ENCODE data around the gene C4A.
A peak's percentile ranks its signal among the peaks of the same experiment; 100 is the strongest.
"Not testable (repeated sequence)": the region's sequence is repeated elsewhere in the genome, so short reads cannot be mapped to it uniquely, and the experiment has no call there.

The C4A gene

DNA sequence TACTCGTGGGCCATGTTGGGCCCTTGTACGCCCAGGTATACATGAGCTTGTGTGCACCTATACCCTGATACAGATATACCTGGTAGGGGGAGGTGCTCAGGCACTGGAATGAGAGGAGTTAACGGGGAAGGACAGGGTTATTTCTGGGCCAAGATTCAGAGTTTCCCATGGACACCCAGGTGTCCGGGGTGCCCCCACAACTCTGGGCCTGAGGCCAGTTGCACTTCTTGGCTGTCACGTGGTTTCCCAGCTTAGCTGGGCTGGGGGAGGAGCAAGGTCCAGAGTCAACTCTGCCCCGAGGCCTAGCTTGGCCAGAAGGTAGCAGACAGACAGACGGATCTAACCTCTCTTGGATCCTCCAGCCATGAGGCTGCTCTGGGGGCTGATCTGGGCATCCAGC, at the start of gene C4A:
Gene C4A (plus strand): TSS at position 314 of the 400 bp plus-strand sequence. CDS start 51 bp downstream, at position 365.
- DNase-seq: not testable (repeated sequence)

DNA sequence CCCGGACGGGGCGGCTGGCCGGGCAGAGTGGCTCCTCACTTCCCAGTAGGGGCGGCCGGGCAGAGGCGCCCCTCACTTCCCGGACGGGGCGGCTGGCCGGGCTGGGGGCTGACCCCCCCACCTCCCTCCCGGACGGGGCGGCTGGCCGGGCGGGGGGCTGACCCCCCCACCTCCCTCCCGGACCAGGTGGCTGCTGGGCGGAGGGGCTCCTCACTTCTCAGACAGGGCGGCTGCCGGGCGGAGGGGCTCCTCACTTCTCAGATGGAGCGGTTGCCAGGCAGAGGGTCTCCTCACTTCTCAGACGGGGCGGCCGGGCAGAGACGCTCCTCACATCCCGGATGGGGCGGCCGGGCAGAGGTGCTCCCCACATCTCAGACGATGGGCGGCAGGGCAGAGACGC, 49.7 kb upstream of the C4A start:
- not testable (repeated sequence) for DNase-seq

DNA sequence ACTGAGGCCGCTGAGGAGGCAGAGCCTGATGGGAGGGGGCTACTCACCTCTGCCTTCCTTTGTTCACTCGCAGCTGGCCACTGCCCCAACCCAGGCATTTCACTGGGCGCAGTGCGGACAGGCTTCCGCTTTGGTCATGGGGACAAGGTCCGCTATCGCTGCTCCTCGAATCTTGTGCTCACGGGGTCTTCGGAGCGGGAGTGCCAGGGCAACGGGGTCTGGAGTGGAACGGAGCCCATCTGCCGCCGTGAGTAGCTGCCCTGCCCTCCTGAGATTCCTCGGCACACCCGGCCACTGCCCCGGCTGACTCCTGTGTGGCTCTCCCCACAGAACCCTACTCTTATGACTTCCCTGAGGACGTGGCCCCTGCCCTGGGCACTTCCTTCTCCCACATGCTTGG, 48.3 kb upstream of the C4A start:
- no peak for DNase-seq

DNA sequence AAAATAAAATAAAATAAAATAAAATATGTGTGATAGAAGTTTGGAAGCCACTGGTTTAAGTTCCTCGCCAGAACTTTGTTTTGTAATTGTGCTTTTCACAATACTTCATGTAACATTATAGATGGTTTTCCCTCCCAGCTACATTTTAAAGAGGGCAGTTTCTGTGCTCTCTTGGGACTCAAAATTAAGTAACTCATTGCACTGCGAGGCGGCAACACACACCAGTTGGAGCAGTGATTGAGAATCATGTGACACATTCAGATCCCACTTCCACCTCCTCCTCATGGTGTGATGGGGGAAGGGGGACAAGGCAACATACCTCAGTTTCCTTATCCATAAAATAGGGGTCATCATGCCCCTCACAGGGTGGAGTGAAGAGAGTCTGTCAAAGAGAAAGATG, 46.8 kb upstream of the C4A start:
- no peak for DNase-seq

DNA sequence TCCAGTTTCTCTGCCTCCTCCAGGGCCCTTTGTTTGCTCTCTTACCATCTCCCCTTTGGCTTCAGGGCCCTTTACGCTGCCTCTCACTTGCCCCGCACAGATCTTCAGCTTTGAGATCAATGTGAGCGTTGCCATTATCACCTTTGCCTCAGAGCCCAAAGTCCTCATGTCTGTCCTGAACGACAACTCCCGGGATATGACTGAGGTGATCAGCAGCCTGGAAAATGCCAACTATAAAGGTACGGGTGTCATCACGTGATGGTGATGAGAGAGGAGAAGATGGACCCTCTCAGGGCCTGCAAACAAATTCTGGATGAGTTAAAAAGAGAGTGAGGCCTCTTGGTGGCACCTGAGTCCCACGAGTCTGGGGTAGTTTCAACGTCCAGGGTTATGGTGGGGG, 46.0 kb upstream of the C4A start:
- no peak for DNase-seq

- DNase-seq: no peak
Observed at GRCh38 chr6:31940256-31940664, 41.6 kb upstream of the C4A start.

GRCh38 chr6:31943742-31944141, 38.1 kb upstream of the C4A start:
- no peak for DNase-seq

- DNase-seq: no peak
Observed at GRCh38 chr6:31945154-31945506, 36.7 kb upstream of the C4A start.

DNA sequence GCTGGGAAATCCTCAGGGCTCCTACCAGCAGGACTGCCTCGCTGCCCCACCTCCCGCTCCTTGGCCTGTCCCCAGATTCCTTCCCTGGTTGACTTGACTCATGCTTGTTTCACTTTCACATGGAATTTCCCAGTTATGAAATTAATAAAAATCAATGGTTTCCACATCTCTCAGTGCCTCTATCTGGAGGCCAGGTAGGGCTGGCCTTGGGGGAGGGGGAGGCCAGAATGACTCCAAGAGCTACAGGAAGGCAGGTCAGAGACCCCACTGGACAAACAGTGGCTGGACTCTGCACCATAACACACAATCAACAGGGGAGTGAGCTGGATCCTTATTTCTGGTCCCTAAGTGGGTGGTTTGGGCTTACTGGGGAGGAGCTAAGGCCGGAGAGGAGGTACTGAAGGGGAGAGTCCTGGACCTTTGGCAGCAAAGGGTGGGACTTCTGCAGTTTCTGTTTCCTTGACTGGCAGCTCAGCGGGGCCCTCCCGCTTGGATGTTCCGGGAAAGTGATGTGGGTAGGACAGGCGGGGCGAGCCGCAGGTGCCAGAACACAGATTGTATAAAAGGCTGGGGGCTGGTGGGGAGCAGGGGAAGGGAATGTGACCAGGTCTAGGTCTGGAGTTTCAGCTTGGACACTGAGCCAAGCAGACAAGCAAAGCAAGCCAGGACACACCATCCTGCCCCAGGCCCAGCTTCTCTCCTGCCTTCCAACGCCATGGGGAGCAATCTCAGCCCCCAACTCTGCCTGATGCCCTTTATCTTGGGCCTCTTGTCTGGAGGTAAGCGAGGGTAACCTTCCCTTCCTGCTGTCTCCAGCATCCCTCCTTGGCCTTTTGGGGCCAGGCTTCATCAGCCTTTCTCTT, 36.1 kb upstream of the C4A start, which contains the start of gene CFB:
Gene CFB (plus strand): TSS at position 589 of the 863 bp plus-strand sequence. CDS start 127 bp downstream, at position 716.
- no peak for DNase-seq

GRCh38 chr6:31946370-31946885, 35.4 kb upstream of the C4A start:
- DNase-seq: no peak

GRCh38 chr6:31947070-31947675, 34.7 kb upstream of the C4A start:
- no peak for DNase-seq

GRCh38 chr6:31947864-31948263, 34.0 kb upstream of the C4A start:
- no peak for DNase-seq

DNA sequence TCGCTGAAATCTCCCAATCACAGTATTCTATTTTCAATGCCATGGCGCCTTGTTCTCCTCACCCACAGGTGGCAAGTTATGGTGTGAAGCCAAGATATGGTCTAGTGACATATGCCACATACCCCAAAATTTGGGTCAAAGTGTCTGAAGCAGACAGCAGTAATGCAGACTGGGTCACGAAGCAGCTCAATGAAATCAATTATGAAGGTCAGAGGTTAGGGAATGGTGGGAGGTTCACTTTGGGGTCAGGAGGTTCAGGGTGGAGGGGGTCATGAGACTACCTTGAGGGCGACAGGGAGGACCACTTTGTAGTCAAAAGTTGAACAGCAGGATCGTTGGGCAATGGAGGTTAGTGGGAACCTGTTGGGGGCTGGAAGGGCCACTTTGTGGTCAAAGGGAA, 33.6 kb upstream of the C4A start:
- DNase-seq: no peak

- DNase-seq: no peak
Observed at GRCh38 chr6:31948753-31949413, 33.0 kb upstream of the C4A start.

DNA sequence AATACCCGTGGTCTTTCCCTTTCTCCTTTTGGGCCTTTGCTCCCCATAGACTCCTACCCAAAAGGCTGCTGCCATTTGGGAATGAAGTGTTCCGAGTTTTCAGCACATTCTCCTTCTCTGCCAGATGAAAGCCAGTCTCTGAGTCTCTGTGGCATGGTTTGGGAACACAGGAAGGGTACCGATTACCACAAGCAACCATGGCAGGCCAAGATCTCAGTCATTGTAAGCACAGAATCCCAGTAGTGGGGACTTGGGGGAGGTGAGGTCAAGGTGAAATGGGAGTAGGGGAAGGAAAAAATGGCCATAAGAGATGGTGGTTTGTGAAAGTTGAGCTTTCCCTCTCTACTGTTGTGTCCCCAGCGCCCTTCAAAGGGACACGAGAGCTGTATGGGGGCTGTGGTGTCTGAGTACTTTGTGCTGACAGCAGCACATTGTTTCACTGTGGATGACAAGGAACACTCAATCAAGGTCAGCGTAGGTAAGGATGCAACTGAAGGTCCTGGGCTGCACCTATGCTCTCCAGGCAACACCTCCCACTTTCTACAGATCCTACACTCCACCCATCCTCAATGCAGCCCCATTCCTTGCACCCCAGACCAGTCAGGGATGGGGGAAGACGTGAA, 31.8 kb upstream of the C4A start:
- DNase-seq: no peak

DNA sequence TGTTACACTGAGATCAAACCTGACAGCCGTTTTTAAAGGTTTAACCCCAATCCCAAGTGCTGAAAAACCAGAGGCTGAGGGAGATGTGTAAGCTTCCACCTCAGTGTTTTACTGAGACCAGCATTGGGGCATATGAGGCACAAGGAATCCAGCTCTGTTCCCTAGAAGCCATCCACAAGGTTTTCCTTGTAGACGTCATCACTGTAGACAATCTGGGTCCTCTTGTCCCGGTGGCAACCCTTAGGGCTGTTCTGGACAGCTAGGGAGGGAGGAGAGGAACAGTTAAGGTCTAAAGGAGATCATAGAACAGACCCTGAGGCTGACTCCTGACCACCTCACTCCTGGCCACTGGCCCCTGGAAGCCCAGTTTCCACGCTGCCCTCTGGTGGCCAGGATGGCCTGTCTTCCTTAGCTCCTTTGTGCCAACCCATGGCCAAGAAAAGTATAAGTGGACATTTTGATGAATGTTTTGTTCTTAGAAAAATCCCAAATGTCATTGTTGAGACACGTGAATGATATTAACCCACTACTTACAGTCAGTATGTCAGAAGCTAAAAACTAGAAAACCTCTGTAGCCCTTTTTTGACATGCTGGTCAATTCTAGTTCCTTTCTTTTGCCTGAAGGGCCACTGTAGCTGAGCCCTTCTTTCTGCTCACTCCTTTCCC, 29.6 kb upstream of the C4A start:
- peak; percentile 39 for DNase-seq

DNA sequence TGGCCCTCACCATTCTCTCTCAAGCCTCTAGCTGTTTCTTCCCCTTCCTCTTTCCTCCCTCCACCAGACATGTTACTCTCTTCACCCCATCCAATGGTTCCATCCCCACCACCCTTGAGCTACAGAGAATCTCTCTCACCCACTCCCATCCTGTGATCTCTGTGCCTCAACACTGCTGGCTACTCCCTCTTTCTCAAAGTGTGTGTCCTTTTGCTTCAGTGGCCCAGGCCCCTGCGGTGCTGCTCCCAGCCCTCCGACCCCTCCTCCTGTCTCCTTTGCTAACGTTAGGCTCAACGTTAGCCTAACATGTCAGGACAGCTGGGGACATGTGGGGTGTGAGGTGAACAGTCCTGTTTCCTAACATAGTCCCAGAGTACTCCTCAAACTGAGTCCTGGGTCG, 29.0 kb upstream of the C4A start:
- DNase-seq: no peak

DNA sequence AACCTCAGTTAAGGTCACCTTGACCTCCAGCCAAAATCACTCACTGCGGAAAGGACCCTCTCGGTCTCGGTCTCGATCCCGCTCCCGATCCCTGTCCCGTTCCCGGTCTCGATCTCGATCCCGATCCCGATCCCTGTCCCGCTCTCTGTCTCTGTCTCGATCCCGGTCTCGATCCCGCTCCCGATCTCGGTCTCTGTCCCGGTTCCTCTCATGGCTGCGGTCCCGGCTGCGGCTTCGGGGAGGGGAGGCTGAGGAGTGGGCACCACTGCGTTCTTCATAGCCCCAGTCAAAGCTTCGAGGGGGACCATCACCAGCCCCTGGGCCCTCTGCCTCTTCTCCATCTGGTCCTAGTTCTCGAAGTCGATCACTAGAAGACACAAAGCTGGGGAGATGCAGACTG, 27.3 kb upstream of the C4A start:
- no peak for DNase-seq

- DNase-seq: no peak
Observed at GRCh38 chr6:31956796-31957195, 25.1 kb upstream of the C4A start.

GRCh38 chr6:31958412-31958740, 23.5 kb upstream of the C4A start:
- DNase-seq: no peak

DNA sequence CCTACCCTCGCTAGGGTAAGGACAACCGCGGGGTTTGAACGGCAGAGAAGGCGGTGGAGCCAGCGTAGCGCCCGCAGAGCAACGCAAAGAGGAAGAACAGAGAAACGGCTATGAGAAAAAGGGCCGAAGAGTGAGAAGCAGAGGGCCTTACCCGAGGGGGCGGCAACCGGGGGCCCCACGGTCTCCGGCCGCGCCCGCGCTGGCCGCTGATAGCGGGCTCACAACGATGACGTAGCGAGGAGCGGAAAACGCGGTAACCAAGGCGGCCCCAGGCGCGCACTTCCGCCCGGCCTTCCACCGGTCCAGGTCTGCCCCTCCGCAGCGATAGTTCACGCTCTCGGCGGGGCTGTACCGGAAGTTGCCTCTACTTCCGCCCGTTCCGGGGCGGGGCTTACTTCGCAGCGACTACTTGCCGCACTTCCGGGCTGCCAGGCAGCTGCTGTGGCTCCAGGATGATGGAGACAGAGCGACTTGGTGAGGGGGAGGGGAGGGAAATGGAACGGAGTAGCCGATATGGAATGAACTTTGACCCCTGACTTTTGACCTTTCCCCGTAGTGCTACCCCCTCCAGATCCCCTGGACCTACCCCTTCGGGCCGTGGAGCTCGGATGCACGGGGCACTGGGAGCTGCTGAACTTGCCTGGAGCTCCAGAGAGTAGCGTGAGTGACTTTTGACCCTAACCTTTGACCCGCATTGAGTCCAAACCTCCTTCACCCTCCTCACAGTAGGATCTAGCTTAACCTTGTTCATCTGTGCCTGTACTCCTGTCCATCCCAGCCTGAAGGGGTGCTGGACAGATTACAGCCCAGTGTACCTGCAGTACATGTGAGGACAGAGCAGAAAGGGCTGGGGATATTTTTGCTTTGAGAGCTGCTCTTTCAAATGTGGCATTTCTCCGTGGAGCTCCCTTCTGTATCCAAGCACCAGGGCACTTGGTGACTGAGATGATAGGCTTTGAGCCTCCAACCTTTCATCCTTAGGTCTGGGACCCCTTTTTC, 22.8 kb upstream of the C4A start, which contains the start of the genes NELFE and SKIC2:
Gene NELFE (minus strand): TSS at position 231 of the 999 bp plus-strand sequence. CDS start 525 bp downstream, outside the sequence.
Gene SKIC2 (plus strand): TSS at position 435 of the 999 bp plus-strand sequence. CDS start 18 bp downstream, at position 453.
- DNase-seq: peak; percentile 97
